Measurements from ENCODE around the gene IL10.

The IL10 gene

GRCh38 chr1:206739411-206740076 is 32.8 kb downstream of the IL10 start:
- no peak for DNase-seq (ENCODE audit: low read depth)
- H3K4me3 ChIP-seq (ENCODE audit: low read depth, low read length), result no peak overlapping the region

DNA sequence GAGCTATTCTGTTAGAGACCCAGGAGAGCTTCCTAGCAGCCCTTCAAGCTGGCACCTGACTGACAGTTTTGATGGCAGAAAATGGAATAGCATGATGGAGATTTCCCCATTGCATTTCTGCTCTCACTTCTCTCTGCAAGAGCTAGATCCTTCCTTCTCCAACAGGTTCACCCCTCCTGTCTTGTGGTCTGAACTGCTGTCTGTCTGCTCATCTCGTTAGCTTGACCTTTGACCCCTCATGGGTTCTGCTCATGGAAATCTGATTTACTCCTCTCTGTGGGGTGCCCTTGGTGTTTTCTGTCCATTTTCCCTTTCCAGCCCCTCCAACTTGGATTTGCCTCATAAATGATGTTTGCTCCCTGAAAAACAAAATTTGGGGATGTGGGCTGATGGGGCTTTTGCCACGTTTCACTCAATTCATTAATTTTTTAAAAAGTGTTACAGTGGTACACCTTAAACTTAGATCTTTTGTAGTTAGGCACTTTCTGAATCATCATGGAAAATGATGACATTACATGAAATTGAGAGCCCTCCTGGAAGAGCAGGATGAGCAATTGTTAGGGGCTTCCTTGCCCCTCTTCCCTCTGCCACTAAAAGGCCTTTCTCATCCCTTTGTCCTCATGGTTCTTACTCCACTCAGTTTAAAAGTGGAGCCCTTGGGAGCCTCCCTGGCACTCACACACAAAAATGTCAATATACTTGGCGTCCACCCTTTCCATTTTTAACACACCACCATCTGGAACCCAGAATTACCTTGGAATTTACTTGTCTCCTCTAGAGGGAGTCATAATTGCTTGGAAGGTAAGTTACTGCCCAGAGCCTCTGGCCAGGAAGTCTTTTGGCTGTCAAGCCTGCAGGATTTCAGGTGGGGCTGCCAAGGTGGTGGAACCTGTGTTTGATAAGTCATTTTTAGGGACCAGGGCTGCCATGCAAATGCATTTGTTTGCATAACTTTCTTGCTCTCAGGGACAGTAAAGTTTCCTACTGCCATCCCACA is 33.6 kb downstream of the IL10 start:
- no peak overlapping the region for H3K4me3 ChIP-seq (ENCODE audit: low read depth, low read length)
- DNase-seq (ENCODE audit: low read depth), result no peak

- no peak for DNase-seq (ENCODE audit: low read depth)
- H3K4me3 ChIP-seq (ENCODE audit: low read depth, low read length), result no peak overlapping the region
Observed at GRCh38 chr1:206737729-206738201, 34.5 kb downstream of the IL10 start.

DNA sequence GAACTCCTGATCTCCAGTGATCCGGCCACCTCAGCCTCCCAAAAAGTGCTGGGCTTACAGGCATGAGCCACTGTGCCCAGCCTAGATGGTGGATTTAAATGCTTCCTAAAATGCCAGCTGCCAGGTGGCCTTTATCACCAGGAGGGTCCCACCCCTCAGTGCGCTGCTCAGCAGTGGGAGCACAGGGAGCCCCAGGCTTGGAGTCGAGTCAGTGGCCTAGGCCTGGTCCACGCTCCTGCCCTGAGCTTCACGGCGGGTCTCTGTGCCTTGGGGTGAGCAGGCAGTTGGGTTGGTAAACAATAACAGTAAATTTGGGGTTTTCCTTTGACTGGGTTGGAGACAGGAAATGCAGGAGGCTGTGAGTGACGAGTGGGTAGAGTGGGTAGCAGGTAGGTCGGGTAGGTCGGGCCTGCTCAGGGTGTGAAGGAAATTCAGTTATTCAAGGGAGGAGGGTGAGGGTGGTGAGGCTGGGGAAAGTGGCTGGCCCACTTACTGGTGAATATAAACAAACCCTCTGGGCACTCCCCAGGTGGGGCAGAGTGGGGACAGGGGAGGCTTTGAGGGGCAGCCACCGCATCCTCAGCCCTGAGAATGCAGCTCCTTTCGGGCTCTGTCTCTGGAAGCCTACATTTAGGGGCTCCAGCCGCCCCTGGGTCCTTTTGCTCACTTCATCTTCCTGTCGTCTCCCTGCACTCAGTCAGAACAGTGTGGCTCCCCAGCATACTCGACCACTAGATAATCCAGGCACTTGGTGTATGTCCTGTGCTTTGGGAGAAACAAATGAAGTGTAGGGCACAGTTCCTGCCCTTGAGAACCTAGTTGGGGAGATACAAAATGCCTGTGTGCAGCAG is 35.2 kb downstream of the IL10 start:
- H3K4me3 ChIP-seq (ENCODE audit: low read depth, low read length), result no peak overlapping the region
- DNase-seq (ENCODE audit: low read depth), result no peak

- DNase-seq (ENCODE audit: low read depth), result no peak
- H3K4me3 ChIP-seq (ENCODE audit: low read depth, low read length), result no peak overlapping the region
Observed at GRCh38 chr1:206735553-206736031, 36.7 kb downstream of the IL10 start.

GRCh38 chr1:206734499-206735142 is 37.7 kb downstream of the IL10 start:
- no peak for DNase-seq (ENCODE audit: low read depth)

DNA sequence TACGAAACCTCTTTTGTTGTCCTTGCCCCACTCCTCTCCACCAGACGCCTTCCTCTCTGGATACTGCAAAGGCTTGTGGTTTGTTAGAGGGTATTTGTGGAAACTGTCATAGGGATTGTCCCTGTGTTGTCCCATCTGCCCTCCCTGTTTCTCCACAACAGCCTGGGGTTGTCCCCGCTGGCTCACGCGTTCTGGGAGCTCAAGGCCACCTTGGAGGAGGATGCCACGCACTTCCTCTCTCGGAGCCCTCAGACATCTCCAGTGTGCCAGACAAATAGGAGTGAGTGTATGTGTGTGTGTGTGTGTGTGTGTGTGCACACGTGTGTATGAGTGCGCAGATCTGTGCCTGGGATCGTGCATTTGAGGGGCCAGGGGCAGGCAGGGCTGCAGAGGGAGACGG is 39.3 kb downstream of the IL10 start:
- no peak overlapping the region for H3K4me3 ChIP-seq (ENCODE audit: low read depth, low read length)
- DNase-seq (ENCODE audit: low read depth), result no peak

More at GRCh38 chr1:206734499-206735142, 37.7 kb downstream of the IL10 start:
- H3K4me3 ChIP-seq (ENCODE audit: low read depth, low read length), result no peak overlapping the region

GRCh38 chr1:206732508-206732907 is 39.8 kb downstream of the IL10 start:
- H3K4me3 ChIP-seq (ENCODE audit: low read depth, low read length), result no peak overlapping the region

GRCh38 chr1:206729507-206729906 is 42.8 kb downstream of the IL10 start:
- H3K4me3 ChIP-seq (ENCODE audit: low read depth, low read length), result no peak overlapping the region
- no peak for DNase-seq (ENCODE audit: low read depth)

More at GRCh38 chr1:206732508-206732907, 39.8 kb downstream of the IL10 start:
- no peak for DNase-seq (ENCODE audit: low read depth)

- no peak overlapping the region for H3K4me3 ChIP-seq (ENCODE audit: low read depth, low read length)
- no peak for DNase-seq (ENCODE audit: low read depth)
Observed at GRCh38 chr1:206729050-206729449, 43.2 kb downstream of the IL10 start.

DNA sequence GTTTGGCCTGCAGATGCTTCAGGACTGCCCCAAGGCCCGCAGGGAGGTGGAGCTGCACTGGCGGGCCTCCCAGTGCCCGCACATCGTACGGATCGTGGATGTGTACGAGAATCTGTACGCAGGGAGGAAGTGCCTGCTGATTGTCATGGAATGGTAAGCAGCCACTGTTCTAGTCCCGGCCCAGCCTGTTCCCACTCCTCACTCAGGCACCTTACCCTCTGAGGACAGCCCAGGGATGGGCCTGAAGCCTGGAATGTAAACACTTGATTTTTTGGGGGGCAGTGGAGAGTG is 43.7 kb downstream of the IL10 start:
- DNase-seq (ENCODE audit: low read depth), result no peak
- H3K4me3 ChIP-seq (ENCODE audit: low read depth, low read length), result no peak overlapping the region

DNA sequence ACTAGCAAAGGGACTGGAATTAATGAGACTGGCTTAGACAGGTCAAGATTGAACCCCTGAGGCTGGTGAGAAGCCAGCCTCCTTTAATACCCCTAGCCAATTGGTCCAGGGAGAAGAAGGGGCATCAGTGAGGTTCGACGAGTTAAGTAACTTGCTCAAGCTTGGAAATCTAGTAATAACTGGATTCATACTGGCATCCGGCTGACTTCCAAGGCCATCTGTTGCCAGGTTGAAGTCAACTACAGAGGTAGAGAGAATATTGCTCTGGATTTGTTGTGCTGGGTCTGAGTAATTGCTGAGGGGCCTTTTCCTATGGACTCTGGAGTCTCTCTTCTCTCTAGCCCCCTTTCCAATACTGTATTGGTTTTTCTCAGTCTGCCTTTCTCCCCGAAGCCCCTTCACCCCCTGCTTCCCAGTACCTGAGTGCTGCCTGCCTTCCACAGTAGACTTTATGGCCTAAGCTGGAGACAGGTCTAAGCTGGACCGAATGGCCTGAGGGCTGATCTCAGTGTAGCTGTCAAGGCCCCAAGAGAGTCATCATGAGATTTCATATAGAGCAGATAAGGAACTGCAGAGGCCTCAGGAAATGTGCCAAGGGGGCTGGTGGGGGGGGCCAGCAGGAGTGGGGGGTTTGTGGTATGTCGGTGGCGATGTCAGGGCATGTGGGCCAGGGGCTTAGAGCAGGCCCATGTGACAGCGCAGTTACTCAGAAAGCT is 44.2 kb downstream of the IL10 start:
- no peak overlapping the region for H3K4me3 ChIP-seq (ENCODE audit: low read depth, low read length)
- no peak for DNase-seq (ENCODE audit: low read depth)

- no peak overlapping the region for H3K4me3 ChIP-seq (ENCODE audit: low read depth, low read length)
- DNase-seq (ENCODE audit: low read depth), result no peak
Observed at GRCh38 chr1:206725109-206725963, 47.0 kb downstream of the IL10 start.

- no peak overlapping the region for H3K4me3 ChIP-seq (ENCODE audit: low read depth, low read length)
- DNase-seq (ENCODE audit: low read depth), result peak; percentile 86
Observed at GRCh38 chr1:206723805-206724472, 48.4 kb downstream of the IL10 start.

DNA sequence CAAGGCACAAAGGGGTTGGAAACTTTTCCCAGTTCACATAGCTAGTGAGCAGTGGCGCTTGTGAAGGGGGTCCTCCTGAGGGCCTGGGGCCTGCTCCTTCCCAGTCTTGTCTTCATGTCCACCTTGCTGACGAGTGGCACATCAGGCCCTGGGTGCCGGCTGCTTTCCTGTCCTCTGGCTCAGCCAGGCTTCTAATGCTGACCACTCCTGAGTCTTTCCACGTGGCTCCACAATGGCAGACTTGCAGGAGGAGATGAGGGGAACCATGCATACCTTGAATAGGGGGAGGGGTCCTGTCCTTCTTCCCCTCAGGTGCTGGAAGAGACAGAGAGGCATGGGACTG is 48.9 kb downstream of the IL10 start:
- no peak overlapping the region for H3K4me3 ChIP-seq (ENCODE audit: low read depth, low read length)
- DNase-seq (ENCODE audit: low read depth), result no peak

DNA sequence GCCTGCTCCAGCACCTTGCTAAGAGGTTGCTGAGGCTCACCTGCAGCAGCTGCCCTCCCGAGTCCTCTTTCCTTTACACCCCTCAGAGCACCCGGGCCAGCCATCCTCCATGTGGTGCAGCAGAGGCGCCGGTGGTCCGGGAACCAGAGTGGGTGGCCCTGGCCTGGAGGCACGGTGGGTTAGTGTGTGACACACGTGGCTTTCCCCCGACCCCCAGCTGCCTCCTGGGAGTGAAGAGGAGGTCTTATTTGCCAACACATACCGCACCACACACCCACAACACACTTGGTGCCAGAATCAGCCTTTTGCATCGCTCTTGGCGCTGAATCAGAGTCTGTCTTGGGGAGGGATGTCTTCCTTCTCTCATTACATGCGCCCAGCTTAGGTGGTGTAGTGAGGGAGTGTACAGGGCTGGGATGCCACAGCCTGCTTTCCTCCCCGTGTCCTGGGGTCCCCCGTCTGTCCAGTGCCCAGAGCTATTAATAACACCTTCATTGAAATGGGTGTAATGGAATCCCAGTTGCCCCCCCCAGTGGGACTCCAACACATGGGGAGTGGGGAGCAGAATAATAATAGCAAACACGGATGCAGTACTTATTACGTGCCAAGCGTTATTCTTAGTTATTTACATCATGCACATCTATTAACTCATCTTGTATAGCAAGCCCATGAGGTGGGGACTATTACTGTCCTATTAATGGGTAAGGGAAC is 49.4 kb downstream of the IL10 start:
- H3K4me3 ChIP-seq (ENCODE audit: low read depth, low read length), result no peak overlapping the region
- DNase-seq (ENCODE audit: low read depth), result no peak

- DNase-seq (ENCODE audit: low read depth), result no peak
- H3K4me3 ChIP-seq (ENCODE audit: low read depth, low read length), result no peak overlapping the region
Observed at GRCh38 chr1:206721454-206721853, 50.8 kb downstream of the IL10 start.
